NCI-H1105 (cell line): ENCODE measurements around the gene GGA3.
A peak's percentile ranks its signal among the peaks of the same experiment; 100 is the strongest.
"Not testable (repeated sequence)": the region's sequence is repeated elsewhere in the genome, so short reads cannot be mapped to it uniquely, and the experiment has no call there.

ENCODE experiments used
- DNase-seq: peaks from one replicate; lab custom pipeline; 2025; lab: John Stamatoyannopoulos, UW

The GGA3 gene

GRCh38 chr17:75261336-75262111, at the start of gene GGA3, which contains the start of gene MRPS7:
TSS of gene GGA3 (minus strand) at chr17:75261606. CDS start at chr17:75261587, 19 bp downstream.
TSS of gene MRPS7 (plus strand) at chr17:75261879. CDS start at chr17:75261901, 22 bp downstream.
- DNase-seq, result peak; percentile 81

- DNase-seq, result no peak
Observed at GRCh38 chr17:75308732-75309629, 47.6 kb upstream of the GGA3 start.

GRCh38 chr17:75307957-75308731, 46.7 kb upstream of the GGA3 start:
- no peak for DNase-seq

DNA sequence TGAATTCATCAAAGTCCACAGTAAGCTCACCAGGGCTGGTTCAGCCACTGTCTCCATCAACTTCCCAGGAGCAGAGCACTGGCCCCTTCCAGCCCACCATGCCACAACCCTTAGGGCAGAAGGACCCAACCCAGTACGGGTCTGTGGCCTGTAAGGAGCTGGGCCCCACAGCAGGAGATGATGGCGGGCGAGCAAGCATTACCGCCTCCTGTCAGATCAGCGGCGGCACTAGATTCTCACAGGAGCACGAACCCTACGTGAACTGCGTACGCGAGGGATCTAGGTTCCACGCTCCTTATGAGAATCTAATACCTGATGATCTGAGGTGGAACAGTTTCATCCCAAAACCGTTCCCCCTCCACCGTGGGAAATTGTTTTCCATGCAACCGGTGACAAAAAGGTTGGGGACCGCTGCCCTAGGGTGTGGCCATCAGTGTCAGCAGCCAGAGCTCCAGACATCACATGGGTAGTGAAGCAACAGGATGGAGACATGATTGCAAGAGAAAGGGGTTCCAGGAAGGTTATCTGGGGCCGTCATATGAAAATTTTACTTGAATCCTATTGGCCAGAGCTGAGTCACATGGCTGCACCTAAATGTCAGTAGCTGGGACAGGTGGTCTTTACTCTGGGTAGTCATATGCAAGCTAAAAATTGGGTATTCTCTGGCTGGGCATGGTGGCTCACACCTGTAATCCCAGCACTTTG, 40.2 kb upstream of the GGA3 start:
- no peak for DNase-seq

DNA sequence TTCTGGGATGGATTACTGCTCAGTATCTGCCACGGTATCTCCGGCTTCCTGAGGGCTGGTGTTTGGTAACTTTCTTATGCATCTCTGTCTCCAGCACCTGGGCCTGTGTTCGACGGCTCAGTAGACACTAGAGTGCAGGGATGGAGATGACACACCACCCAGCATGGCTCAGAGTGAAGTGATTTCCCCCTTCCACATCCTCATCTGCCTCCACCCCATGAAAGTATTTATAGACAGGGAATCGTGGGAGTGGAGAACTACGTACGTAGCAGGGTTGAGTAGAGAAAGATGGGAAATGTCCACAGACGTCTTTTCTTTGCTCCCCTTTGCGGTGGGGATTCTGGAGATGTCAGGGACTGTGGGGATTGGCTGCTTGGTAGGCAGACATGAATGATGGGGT, 39.6 kb upstream of the GGA3 start:
- no peak for DNase-seq

GRCh38 chr17:75300280-75300679, 38.9 kb upstream of the GGA3 start:
- DNase-seq, result no peak

- no peak for DNase-seq
Observed at GRCh38 chr17:75295201-75296158, 34.1 kb upstream of the GGA3 start.

DNA sequence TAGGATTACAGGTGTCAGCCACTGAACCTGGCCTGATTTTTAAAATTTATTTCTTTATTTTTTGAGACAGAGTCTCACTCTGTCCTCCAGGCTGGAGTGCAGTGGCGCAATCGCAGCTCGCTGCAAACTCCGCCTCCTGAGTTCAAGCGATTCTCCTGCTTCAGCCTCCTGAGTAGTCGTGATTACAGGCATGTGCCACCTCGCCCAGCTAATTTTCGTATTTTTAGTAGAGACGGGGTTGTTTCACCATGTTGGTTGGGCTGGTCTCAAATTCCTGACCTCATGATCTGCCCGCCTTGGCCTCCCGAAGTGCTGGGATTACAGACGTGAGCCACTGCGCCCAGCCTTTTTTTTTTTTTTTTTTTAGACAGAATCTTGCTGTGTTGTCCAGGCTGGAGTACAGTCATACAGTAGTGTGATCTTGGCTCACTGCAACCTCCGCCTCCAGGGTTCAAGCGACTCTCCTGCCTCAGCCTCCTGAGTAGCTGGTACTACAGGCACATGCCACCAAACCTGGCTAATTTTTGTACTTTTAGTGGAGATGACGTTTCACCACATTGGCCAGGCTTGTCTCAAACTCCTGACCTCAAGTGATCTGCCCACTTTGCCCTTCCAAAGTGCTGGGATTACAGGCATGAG, 31.5 kb upstream of the GGA3 start:
- DNase-seq, result not testable (repeated sequence)

DNA sequence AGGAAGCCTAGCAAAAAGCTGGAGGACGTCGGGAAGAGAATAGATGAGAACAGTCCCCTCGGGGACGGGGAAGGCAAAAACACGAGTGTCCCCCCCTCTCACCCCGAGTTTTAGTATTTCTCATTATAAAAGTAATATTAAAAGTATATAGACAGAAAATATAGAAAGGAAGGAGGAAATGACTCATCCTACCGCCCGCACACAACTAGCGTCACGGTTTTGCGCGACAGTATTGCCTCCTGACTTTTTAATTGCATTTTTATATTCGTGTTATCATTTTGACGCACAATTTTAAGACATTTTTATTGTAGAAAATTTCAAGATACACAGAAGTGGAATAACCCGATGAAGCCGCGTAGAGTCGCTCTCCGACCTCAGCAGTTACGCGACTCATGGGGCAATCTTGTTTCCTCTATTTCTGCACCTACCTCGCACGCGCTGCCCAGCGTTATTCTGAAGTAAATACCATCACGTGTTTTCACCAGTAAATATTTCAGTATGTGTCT, 28.5 kb upstream of the GGA3 start:
- DNase-seq, result no peak

- DNase-seq, result peak; percentile 92
Observed at GRCh38 chr17:75289115-75289831, 27.9 kb upstream of the GGA3 start, which contains the start of gene SLC25A19. TSS of gene SLC25A19 (minus strand) at chr17:75289433. CDS start at chr17:75286764, 2,669 bp downstream.

DNA sequence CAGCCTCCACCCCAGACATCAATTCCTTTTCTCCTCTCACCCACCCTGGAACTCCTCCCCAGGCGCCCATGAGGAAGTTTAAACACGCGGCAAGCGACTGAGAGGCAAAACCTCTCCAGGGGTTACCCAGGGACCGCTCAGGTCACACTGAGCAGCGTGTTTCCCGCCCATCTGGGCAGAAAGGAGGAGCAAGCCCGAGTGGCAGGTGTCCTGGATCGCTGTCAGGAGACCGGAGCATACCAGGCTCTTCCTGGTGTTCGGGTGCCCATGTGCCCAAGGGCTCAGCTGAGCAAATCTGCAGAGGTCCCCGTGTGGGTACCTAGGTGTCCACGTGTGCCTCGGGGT, 27.3 kb upstream of the GGA3 start:
- peak; percentile 10 for DNase-seq

- DNase-seq, result no peak
Observed at GRCh38 chr17:75288359-75288758, 27.0 kb upstream of the GGA3 start.

DNA sequence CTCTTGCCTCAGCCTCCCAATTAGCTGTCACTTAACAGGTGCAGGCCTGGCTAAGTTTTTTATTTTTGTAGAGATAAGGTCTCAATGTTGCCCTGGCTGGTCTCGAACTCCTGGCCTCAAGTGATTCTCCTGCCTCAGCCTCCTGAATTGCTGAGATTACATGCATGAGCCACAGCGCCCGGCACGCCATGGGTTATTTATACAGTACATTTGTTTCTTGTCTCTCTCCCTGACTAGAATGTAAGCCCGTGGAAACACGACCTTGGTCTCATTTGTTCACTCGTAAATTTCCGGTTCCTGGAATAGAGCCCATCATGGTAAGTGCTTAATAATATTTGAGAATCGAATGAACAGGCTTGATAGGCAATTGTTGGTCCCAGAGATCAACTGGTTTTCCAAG, 25.8 kb upstream of the GGA3 start:
- DNase-seq, result no peak

DNA sequence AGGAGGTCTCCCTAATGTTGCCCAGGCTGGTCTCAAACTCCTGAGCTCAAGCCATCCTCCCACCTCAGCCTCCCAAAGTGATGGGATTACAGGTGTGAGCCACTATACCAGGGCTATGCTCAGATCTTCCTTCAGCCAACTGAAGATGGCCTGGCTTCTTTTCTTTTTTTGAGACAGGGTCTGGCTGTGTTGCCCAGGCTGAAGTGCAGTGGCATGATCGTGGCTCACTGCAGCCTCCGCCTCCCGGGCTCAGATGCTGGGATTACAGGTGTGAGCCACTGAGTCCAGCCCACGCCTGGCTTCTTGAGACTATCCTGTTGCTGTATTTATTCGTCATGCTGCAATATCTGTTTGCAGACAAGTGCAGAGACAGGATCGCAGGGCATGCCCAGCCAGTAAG, 23.7 kb upstream of the GGA3 start:
- DNase-seq, result no peak

GRCh38 chr17:75280189-75280588, 18.8 kb upstream of the GGA3 start:
- not testable (repeated sequence) for DNase-seq

- DNase-seq, result no peak
Observed at GRCh38 chr17:75277664-75278071, 16.3 kb upstream of the GGA3 start.

DNA sequence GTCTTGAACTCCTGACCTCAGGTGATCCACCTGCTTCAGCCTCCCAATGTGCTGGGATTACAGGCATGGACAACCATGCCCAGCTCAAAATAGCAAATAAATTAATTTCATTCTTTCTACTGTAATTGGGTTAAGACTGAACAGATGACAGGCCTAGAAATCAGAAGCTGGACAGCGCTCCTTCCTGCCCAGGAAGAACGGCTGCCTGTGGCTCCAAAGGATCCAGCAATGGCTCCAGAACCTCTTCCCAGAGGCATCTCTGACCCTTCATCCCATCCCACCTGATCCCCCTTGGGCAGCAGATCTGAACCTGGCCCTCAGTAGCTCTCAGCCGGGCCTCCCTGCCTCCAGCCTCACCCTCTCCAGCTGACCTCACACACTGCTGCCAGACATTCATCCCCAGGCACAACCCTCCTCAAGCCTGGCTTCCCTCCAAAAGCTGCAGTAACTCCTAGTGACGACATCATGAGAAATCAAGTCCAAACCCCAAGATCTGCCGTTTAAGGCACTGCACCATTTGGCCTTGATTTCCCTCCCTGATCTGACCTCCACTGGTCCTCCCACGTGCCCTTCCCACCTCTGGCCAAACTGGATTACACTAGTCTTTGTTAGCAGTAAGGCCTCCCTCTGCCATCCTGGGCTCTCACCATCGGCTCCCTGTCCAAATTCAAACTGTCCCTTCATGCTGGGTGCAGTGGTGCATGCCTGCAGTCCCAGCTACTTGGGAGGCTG, 12.7 kb upstream of the GGA3 start:
- no peak for DNase-seq

GRCh38 chr17:75272848-75273184, 11.4 kb upstream of the GGA3 start:
- DNase-seq, result no peak
